Stimulated activated CD4-positive, alpha-beta T cell treated with anti-CD3 and anti-CD28 coated beads, TNF-alpha, amount 100 ng/mL, for 24 hours (primary cell): Measurements from ENCODE around the gene CERS4.
"Not testable (repeated sequence)": the region's sequence is repeated elsewhere in the genome, so short reads cannot be mapped to it uniquely, and the experiment has no call there.

ENCODE experiments used
- DNase-seq, 3 experiments: peaks; one replicate each; pipeline ENCODE4 v3.0.0-alpha.2; 2020; ENCODE audit warnings: low read depth in 3 of 3

CERS4 gene, protein sequence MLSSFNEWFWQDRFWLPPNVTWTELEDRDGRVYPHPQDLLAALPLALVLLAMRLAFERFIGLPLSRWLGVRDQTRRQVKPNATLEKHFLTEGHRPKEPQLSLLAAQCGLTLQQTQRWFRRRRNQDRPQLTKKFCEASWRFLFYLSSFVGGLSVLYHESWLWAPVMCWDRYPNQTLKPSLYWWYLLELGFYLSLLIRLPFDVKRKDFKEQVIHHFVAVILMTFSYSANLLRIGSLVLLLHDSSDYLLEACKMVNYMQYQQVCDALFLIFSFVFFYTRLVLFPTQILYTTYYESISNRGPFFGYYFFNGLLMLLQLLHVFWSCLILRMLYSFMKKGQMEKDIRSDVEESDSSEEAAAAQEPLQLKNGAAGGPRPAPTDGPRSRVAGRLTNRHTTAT

DNA sequence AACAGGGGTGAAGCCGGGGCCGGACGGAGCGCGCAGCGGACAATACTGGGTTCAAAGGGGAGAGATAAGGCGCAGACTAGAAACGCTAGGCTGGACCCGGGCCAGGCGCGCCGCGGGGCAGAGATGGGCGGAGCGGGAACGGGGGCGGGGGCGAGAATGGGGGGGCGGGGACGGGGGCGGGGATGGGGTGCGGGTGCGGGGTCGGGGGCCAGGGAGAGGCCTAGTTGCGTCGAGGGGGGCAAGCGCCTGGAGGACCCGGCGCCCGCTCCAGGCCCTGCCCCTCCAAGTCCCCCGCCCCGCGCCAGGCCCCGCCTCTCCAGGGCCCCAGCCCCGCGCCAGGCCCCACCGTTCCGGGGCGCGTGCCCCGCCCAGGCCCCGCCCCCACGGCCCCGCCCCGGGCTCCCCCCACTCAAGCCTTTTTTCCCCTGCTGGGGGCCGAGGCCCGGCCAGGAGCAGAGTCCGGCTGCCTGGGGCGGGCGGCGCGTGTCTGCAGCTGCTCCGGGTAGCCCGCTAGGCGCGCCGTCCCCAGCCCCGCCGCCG, at the start of gene CERS4:
TSS of gene CERS4 (plus strand) at position 449 of the 540 bp plus-strand sequence. CDS start 41,707 bp downstream, outside the sequence.
- peak; percentile 44 to 78 (median 60) for DNase-seq

DNA sequence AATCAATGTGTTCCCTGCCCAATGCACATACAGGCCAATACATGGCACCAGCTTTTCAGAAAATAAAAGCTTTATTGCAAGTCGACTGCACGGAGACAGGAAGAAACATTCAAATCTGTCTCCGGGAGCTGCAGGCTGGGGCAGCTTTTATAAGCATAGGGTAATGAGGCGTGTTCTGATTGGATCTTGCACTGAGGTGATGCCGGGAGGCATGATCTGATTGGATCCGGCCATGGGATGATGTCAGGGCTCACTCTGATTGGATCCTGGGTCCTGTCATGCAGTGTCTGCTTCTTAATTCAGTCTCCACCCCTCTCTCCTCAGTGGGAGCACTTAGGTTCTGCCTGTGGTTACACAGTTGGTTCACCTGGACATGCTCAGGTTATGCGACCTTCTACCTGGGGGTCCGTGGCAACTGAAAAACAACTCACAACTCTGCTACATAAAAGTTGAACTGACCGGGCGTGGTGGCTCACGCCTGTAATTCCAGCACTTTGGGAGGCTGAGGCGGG, 48.0 kb upstream of the CERS4 start:
- no peak for DNase-seq

DNA sequence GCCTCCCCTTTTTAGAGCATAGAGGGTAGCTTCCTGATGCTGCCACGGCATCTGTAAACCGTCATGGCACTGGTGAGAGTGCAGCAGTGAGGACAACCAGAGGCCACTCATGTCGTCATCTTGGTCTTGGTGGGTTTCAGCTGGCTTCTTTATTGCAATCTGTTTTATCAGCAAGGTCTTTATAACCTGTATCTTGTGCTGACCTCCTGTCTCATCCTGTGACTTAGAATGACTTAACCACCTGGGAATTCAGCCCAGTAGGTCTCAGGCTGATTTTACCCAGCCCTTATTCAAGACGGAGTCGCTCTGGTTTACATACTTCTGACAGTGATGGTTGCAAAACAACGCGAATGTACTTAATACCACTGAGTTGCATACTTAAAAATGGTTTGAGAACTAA, 45.4 kb upstream of the CERS4 start:
- DNase-seq = no peak

DNA sequence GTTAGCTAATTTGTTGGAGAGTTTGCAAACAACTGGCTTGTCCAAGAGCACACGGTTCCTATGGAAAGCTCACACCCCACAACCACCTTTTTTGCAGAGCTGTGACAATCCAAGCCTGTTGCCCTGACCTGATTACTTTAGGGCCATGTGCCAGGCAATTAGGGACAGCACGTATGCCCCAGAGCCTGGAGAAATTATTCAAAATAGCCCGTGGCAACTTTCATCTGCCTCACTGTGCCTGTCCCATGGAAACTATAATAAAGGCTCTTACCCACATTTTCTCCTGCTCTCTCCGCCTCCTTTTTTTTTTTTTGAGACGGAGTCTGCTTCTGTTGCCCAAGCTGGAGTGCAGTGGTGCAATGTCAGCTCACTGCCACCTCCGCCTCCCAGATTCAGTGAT, 41.2 kb upstream of the CERS4 start:
- no peak for DNase-seq

DNA sequence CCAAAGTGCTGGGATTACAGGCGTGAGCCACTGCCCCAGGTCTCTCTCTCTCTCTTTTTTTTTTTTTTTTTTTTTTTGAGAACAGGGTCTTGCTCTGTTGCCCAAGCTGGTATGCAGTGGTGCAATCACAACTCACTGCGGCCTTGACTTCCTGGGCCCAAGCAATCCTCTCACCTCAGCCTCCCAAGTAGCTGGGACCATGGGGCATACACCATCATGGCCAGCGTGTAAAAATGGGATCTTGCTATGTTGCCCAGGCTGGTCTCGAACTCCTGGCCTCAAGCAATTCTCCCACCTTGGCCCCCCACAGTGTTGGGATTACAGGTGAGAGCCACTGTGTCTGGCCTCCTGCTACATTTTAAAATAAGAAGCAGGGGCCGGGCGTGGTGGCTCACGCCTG, 40.6 kb upstream of the CERS4 start:
- DNase-seq = no peak

DNA sequence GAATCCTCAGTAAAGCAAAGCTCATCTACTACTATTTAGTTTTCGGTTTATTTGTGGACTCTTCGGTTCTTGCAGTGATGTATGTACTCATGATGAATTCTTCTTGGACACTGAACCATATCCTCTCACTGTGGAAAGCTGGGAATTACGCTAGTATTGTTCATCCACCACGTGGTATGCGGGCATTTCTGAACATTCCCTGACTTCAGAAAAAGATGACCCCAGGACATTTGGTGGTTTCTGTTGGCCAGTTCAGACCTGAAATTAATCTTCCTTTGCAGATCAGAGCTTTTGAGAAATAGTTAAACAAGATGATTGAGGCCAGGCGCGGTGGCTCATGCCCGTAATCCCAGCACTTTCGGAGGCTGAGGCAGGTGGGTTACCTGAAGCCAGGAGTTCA, 34.5 kb upstream of the CERS4 start:
- DNase-seq = no peak

DNA sequence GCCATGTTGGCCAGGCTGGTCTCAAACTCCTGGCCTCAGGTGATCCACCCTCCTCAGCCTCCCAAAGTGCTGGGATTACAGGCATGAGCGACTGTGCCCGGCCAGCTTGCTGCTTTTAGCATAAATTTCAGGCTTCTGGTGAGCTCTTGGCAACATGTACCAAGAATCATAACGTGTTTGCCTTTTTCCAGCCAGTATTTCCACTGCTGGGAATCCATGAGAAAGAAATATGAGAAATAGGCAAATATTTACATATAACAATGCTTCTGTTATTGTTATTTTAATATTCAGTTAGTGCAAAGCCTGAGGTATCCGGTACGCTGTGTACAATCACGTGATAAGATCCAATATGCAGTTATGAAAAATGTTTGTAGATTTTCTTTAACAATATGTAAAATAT, 29.2 kb upstream of the CERS4 start:
- no peak for DNase-seq

DNA sequence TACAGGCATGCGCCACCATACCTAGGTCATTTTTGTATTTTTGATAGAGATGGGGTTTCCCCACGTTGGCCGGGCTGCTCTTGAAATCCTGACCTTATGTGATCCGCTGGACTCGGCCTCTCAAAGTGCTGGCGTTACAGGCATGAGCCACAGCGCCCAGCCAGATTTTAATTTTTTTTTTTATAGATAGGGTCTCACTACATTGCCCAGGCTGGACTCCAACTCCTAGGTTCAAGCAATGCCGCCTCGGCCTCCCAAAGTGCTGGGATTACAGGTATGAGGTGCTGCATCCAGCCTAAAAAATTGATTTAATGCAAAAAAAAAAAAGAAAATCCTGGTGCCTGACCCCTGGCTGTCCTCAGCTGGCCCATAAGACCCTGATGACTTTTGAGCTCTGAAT, 24.9 kb upstream of the CERS4 start:
- no peak for DNase-seq

DNA sequence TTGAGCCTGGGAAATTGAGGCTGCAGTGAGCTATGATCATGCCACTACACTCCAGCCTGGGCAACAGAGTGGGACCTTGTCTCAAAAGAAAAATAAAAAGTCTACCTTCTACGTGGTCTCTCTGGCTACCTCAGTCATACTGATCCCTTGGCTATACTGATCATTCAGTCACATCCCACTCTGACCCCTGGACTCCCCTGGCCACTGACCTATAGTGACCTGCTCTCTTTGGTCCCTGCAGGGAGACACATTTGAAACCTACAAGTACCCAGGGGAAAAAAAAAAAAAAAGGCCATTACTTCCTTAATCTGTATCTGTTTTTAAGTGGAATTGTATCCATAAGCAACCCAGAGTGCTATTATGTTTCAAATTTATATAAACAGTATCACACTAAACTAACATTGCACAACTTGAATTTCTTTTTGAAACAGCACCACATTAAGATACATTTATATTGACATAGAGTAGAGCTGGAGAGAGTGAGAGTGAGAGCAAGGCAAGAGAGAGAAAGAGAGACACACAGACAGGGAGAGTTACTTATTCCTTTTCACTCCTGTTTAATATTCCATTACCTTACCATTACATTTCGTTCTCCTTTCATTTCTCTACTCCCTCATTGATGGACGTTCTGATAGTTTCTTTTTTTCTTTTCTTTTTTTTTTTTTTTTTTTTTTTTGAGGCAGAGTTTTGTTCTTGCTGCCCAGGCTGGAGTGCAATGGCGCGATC, 23.7 kb upstream of the CERS4 start:
- no peak for DNase-seq

DNA sequence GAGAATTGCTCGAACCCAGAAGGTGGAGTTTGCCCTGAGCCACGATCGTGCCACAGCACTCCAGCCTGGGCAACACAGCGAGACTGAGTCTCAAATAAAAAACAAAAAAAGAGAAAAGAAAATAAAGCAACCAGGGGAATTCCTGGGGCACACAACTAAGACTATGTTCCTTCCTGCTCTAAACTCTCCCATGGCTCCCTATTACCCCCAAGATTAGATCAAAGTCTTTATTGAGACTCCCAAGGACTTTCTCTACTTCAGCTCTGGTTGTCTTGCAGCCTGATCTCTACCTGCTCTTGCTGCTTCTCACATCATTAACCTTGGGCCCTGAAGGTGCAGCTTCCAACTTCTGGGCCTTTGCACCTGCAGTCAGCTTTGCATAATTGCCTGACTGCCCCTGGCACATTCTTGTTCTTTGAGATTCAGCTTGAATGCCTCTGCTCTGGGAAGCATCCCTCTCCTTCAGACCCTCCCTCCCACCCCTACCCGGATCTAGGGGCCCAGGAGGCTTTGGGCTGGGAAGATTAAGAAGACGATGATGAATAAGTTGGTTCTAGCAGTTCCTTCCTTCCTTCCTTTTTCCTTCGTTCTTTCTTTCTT, 16.8 kb upstream of the CERS4 start:
- no peak for DNase-seq

DNA sequence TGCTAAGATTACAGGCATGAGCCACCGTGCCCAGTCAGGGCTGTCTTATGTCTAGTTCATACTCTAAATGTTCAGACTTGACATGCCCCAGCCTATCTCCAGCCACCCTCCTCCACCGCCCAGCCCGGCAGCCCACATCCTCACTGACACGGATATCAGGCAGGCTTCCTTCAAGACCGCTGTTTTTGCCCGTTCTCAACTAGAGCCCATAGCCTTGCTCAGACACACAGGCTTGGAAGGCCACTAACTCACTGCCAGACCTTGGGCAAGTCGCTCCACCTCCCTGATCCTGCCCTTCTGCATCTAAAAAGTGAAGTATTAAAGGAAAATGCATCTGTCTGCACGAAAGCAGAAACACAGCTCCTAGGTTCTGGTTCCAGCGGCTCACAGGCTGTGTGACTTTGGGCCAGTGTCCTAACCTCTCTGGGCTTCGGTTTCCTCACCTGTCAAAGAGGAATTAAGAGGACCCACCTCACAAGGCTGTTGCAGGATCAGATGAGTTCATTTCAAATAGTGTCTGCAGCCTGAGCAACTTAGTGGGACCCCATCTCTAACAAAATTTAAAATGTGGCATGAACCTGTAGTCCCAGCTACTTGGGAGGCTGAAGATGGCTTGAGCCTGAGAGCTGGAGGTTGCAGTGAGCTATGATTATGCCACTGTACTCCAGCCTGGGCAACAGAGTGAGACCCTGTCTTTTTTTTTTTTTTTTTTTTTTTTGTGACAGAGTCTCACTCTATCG, 14.5 kb upstream of the CERS4 start:
- peak in 1 of 3 experiments; percentile 25 for DNase-seq

DNA sequence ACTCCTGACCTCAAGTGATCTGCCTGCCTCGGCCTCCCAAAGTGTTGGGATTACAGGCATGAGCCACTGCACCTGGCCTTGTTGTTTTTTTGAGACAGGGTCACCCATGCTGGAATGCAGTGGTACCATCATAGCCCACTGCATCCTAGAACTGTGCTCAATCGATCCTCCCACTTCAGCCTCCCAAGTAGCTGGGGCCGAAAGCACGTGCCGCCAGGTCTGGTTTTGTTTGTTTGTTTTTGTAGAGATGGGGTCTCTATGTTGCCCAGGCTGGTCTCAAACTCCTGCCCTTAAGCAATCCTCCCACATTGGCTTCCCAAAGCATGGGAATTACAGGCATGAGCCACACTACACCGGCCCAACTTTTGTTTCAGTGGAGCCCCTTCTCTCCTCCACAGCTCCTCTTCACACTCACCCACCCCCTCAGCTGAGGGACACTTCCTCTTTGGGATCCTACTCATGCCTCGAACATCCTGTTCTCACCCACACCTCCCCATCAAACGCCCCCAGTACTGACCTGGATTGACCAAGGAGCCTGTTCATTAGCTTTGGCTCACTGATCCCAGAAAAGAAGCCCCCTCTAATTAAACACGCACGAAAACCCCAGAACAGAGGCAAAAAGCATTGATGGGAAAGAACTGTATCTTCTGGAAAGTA, 12.8 kb upstream of the CERS4 start:
- DNase-seq = no peak

DNA sequence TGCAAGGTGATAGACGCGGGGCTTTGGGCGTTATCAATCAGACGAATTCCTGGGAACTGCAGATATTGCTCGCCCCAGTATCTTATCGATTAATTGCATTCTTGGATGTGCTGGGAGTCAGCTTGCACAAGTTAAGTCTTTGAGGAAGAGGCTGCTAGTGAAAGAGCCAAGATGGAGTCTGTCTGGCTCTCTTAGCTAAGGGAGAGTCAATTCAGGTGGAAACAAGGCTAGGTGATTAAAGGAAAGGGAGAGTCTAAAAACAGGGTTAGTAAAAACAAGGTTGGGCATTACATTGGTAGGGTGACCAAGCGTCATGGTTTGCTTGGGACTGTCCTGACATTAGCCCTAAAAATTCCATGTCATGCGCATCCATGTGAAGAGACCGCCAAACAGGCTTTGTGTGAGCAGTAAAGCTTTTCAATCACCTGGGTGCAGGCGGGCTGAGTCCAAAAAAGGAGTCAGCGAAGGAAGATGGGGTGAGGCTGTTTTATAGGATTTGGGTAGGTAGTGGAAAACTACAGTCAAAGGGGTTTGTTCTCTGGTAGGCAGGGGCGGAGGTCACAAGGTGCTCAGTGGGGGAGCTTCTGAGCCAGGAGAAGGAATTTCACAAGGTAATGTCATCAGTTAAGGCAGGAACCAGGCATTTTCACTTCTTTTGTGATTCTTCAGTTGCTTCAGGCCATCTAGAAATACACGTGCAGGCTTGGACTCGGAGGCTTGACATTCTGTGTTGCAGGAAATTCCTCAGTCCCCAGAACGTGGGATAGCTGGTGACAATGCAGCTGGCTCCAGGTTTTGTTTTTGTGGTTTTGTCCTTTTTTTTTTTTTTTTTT, 5.7 kb upstream of the CERS4 start:
- DNase-seq = not testable (repeated sequence)

DNA sequence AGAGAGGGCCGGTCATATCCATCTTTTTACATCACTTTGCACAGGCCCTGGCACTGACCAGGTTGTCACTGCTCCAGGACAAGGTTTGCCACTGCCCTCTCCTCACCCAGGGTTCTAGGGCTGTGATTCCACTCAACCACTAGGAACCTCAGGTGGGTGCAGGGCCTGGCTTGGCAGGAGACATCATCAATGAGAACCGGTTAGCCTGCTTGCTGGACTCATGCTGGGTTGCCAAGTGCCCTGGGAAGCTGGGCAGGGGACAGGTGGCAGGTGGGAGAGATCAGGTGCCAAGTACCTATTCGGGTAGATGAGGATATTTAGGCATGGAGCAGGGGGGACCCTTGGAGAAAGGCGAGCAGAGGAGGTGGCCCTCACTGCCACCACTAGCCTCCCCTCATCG, 4.2 kb upstream of the CERS4 start:
- no peak for DNase-seq

DNA sequence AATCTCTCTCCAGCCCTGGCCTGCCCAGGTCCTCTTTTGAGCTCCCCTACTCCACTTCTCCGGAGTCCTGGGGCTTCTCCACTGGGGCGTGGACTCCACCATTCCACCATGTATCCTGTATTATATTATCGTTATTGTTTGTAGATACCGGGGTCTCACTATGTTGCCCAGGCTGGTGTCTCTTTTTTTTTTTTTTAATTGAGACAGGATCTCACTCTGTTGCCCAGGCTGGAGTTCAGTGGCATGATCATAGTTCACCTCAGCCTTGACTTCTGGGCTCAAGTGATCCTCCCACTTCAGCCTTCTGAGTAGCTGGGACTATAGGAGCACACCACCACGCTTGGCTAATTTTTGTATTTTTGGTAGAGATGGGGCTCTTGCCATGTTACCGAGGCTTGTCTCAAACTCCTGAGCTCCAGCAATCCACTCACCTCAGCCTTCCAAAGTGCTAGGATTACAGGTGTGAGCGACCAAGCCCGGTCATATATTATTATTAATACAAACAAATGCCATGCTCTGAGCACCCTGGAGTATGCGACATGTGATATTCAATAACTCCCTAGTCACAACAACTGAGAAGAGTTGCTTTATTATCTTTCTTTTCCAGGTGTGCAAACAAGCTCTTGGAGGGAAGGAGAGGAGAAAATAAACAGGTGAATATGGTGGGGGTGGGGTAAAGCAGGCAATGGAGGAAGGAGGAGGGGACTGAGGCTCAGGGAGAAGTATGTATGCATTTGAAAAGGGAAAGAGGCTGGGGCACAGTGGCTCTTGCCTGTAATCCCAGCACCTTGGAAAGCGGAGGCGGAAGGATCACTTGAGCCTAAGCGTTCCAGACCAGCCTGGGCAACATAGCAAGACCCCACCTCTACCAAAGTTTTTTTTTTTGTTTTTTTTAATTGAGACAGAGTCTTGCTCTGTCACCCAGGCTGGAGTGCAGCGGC, 2.8 kb upstream of the CERS4 start:
- DNase-seq = no peak

DNA sequence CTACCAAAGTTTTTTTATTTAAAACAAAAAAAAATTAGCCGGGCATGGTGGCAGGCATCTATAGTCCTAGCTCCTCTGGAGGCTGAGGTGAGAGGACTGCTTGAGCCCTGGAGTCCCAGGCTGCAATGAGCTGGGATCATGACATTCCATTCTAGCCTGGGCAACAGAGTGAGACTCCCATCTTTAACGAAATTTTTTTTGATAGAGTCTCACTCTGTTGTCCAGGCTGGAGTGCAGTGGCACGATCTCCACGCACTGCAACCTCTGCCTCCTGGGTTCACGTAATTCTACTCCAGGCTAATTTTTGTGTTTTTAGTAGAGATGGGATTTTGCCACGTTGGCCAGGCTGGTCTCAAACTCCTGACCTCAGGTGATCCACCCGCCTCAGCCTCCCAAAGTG, 1.8 kb upstream of the CERS4 start:
- DNase-seq = not testable (repeated sequence)

DNA sequence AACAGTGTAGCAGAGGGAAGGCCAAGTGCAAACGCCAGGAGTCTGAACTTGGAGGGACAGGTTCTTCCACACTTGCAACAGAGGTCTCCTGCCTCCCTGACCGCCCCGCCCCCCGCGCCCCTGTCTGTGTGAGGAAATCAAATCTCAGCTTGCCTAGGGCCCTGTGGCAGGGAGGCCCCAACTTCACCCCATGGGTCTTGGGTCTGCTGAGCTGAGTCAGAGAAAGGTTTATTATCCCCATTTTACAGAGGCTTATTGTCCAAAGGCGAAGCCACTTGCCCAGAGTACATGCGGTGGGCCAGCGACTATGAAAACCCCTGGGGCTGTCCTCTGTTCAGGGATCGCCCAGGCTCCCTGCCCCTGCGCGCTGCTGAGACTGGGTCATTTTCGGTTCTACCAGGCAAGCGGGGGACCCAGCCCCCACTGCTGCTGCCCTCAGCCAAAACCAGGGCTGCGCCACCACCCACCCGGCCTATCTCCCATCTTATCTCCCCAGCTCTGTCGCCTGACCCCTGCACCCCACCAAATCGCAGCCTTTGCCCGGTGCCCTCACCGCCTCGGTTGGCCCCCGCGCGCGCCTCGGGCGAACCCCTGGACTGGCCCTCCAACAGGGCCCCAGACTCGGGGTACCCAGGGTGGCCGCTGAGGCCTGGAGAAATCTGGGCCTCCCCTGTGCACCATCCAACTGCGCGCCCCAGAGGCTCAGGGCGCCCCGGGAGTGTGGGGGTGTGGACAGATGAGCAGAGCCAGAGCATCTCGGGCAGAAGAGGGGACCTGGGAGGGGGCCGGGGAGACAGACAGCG, 850 bp upstream of the CERS4 start:
- DNase-seq = no peak
